GM21367 (cell line): ENCODE measurements around the gene G6PC2.
"Not testable (repeated sequence)": the region's sequence is repeated elsewhere in the genome, so short reads cannot be mapped to it uniquely, and the experiment has no call there.

Experiments
- ATAC-seq: cut with Tn5 transposase; IDR thresholded peaks from one replicate; pipeline ENCODE4 v1.9.1; 2021; ENCODE audit not compliant: unreplicated experiment

Gene G6PC2, protein sequence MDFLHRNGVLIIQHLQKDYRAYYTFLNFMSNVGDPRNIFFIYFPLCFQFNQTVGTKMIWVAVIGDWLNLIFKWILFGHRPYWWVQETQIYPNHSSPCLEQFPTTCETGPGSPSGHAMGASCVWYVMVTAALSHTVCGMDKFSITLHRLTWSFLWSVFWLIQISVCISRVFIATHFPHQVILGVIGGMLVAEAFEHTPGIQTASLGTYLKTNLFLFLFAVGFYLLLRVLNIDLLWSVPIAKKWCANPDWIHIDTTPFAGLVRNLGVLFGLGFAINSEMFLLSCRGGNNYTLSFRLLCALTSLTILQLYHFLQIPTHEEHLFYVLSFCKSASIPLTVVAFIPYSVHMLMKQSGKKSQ

GRCh38 chr2:168901003-168901402, at the start of gene G6PC2:
Gene G6PC2 (plus strand): TSS chr2:168901291. CDS start chr2:168901332, 41 bp downstream.
- ATAC-seq, result no peak

GRCh38 chr2:168851674-168852320, 49.3 kb upstream of the G6PC2 start:
- no peak for ATAC-seq

- no peak for ATAC-seq
Measured at GRCh38 chr2:168852481-168852880, 48.6 kb upstream of the G6PC2 start.

DNA sequence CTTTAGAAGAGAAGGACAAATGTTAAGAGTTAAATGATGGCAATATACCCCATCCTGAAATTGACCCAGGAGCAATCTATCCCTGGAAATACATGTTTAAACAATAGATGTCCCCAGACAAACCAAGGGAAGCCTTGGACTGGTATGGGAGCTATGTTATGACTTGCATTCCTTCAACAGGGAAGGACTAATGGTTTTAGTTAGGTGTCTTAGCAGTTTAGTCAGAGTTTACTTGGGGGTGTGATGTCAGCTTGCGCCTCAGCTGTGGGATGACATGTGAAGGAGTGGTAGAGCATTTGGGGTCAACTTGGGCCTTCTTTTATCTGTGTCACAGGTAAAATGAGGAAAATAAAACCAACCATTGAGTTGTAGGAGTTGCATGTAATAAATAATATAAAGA, 47.6 kb upstream of the G6PC2 start:
- ATAC-seq, result no peak

DNA sequence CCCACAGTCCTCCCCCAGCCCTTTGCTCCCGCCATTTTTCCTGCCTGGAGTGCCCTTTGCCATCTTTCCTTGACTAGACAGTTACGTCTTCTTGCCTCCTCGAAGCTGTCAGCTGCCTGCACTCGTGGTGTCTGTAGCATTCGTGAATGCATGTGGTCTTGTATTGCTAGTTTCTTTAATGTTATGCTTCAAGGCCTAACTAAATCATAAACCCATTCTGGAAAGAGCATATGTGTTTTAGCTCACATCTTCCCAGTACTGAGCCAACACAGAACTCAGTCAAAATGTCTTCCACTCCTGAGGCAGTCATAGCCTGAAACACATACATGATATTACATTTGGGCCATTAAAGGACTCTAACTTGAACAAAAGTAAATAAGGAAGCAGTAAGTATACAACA, 46.4 kb upstream of the G6PC2 start:
- no peak for ATAC-seq

DNA sequence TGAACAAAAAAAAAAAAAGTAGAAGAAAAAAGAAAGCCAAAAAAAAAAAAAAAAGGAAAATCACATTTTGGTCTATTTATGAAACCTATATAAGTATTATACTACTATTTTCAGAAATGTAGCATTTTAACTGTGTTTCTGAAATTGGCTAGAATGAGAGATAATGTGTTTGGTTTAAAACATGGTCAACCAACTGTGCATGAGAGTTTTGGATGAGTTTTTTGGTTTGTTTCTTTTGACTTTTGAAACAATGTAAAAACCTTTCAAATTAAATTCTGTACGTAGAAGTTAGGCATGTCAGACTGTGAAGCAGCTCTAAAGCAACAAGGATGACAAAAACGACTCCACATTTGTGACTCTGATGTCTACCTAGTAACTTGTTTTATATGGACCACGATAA, 45.5 kb upstream of the G6PC2 start:
- no peak for ATAC-seq

GRCh38 chr2:168858146-168858545, 42.9 kb upstream of the G6PC2 start:
- ATAC-seq, result no peak

- not testable (repeated sequence) for ATAC-seq
Measured at GRCh38 chr2:168867164-168867563, 33.9 kb upstream of the G6PC2 start.

- ATAC-seq, result not testable (repeated sequence)
Measured at GRCh38 chr2:168870369-168870768, 30.7 kb upstream of the G6PC2 start.

GRCh38 chr2:168870824-168871223, 30.3 kb upstream of the G6PC2 start:
- ATAC-seq, result not testable (repeated sequence)

GRCh38 chr2:168874368-168875054, 26.6 kb upstream of the G6PC2 start:
- no peak for ATAC-seq

- ATAC-seq, result not testable (repeated sequence)
Measured at GRCh38 chr2:168882163-168882562, 18.9 kb upstream of the G6PC2 start.

DNA sequence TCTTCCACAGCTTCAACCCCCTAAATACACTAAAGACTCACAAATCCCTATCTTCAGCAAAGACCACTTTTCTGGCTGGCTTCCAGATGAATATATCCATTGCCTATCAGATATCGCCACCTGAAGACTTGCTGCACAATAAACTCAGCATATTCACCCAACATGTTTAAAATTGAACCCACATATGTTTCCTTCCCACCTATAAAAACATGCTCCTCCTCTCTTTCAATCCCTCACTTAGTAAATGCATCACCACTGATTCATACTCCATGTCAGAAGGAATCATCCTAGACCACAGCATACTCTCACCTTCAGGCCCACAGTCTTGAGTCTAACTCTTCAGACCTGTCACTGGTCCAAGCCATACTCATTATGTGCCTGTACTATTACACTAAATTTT, 16.1 kb upstream of the G6PC2 start:
- no peak for ATAC-seq

DNA sequence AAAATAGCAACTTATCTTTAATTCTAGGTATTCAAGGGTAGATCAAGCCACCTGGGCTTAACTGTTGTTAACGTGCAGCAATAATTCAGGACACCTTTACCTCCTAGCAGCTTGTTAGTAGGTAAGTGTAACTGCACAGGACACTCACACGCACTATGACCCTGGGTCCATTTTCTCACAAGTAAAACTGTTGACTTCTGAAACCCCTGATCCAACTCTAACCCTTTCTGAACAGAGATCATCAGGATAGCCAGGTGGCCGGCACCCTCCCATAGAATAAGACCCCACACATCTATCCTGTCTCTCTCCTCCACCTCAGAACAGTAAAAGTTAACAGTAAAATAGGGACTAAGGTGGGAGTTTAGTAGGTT, 11.5 kb upstream of the G6PC2 start:
- ATAC-seq, result no peak

DNA sequence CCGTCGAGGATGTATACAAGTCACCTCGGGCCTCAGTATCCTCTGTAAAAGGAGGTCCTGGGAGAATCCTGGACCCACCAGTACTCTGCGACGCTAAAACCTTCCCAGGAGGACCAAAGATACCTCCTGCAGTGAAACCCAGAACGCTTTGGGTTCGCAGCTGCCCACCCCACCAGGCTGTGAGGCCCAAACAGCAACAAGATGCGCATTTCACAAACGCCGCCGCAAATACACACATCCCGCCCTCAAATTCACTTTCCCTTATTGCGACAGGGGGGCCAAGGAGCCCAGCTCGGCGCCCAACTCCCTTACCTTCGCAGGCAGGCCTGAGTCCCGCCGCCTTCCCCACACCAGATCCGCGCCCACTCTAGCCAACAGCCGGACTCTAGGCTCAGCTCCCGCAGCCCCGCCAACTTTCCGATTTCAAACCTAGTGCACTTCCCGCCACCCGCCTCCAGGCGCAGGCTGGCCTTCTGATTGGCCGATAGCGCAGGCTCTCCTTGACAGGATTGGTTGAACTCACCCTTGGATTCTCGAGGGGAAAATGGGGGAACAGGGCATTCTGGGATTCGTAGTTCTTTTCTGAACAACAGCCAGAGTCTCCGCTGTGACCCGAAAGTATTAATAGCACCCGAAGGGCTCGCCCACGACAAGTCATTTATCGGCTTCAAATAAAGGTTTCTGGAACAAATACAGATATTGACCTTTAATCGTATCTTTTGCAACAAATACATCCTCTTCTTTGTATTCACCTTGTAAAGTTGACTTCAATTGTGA, 10.9 kb upstream of the G6PC2 start, which contains the start of gene SPC25:
Gene SPC25, minus strand, starts transcription at position 425 of the 777 bp plus-strand sequence. CDS start 911 bp downstream, outside the sequence.
- peak; percentile 100 for ATAC-seq

- no peak for ATAC-seq
Measured at GRCh38 chr2:168892327-168892726, 8.8 kb upstream of the G6PC2 start.

GRCh38 chr2:168894101-168894500, 7.0 kb upstream of the G6PC2 start:
- ATAC-seq, result no peak

DNA sequence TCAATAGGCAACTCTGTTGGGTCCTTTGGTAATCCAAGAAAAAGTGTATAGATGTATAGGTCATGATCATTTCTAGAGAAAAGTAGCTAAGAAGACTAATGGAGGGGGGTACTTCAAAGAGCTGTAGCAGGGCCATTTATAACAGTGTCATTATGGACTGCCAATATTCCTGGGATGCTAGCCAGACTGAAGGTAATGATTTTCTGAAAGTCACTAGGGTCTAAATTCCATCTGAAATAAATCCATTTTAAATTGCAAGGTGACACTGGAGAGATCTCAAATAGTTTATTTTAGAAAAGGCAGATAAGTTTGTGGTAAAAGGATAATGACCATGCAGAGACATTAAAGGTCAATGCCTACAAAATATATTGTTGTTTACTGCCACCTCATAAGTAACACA, 6.4 kb upstream of the G6PC2 start:
- no peak for ATAC-seq

GRCh38 chr2:168895771-168896170, 5.3 kb upstream of the G6PC2 start:
- ATAC-seq, result no peak

DNA sequence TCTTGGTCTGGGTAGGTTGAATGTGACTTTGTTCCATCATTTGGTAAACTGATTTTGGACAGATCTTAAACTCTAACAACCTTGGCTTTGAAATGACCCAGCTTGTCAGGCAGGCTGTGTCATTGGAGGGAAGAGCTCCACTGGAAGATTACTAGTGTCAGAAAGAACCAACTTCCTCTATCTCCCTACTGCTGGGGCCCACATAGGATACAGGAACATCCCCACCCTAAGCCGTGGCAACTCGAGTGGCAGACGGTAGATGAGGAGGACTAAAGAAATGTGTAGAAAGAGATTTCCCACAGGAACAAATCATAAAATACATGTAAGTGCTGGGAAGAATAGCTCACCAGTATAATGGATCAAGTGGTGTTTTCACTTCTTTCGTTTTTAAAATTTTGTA, 4.3 kb upstream of the G6PC2 start:
- no peak for ATAC-seq

DNA sequence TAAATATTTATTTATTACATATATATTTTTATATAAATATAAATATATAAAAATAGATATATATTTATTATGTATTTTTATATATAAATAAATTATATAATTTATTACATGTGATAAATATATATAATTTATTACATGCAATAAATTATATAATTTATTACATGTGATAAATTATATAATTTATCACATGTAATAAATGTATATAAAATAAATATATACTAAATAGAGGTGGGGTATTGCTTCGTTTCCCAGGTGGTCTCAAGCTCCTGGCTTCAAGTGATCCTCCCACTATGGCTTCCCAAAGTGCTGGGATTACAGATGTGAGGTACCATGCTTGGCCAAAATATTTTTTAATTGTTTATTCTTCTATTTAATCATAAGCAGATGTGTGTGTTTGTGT, 3.6 kb upstream of the G6PC2 start:
- ATAC-seq, result no peak
